ENCODE measurements around the gene GBP7.

Gene GBP7

GRCh38 chr1:89171067-89171438 is 4.8 kb downstream of the GBP7 start:
- no peak overlapping the region for H3K9ac ChIP-seq
- no peaks in the 10 kb centered on the region for H3K27me3 ChIP-seq
- H3K36me3 ChIP-seq, result no peaks in the 10 kb centered on the region
- no peaks in the 10 kb centered on the region for H4K20me1 ChIP-seq
- H3K9me3 ChIP-seq, result no peaks in the 10 kb centered on the region
- H3K4me3 ChIP-seq, result no peak overlapping the region
- H3K4me2 ChIP-seq, result no peak overlapping the region
- no peak overlapping the region for H3K27ac ChIP-seq
- TF ChIP-seq Cebpa-rat (IDR thresholded peaks at IDR 0.05), result no peak
- no peaks in the 10 kb centered on the region for H3K4me1 ChIP-seq

GRCh38 chr1:89170170-89171066 is 5.4 kb downstream of the GBP7 start:
- no peak overlapping the region for H3K4me3 ChIP-seq
- TF ChIP-seq Cebpa-rat (IDR thresholded peaks at IDR 0.05), result no peak
- H3K4me1 ChIP-seq, result no peaks in the 10 kb centered on the region
- H3K9me3 ChIP-seq, result no peaks in the 10 kb centered on the region
- H3K36me3 ChIP-seq, result no peaks in the 10 kb centered on the region
- no peak overlapping the region for H3K4me2 ChIP-seq
- no peak overlapping the region for H3K9ac ChIP-seq
- no peaks in the 10 kb centered on the region for H3K27me3 ChIP-seq
- H4K20me1 ChIP-seq, result no peaks in the 10 kb centered on the region
- no peak overlapping the region for H3K27ac ChIP-seq

GRCh38 chr1:89169166-89169565 is 6.6 kb downstream of the GBP7 start:
- H3K27me3 ChIP-seq, result no peaks in the 10 kb centered on the region
- no peak overlapping the region for H3K4me2 ChIP-seq
- H3K9me3 ChIP-seq, result no peaks in the 10 kb centered on the region
- H3K9ac ChIP-seq, result no peak overlapping the region
- no peak overlapping the region for H3K27ac ChIP-seq
- no peaks in the 10 kb centered on the region for H4K20me1 ChIP-seq
- H3K4me3 ChIP-seq, result no peak overlapping the region
- TF ChIP-seq Cebpa-rat (IDR thresholded peaks at IDR 0.05), result no peak
- H3K36me3 ChIP-seq, result no peaks in the 10 kb centered on the region
- H3K4me1 ChIP-seq, result no peaks in the 10 kb centered on the region

- no peak for TF ChIP-seq Cebpa-rat (IDR thresholded peaks at IDR 0.05)
- no peaks in the 10 kb centered on the region for H3K4me1 ChIP-seq
- H3K9me3 ChIP-seq, result no peaks in the 10 kb centered on the region
- no peaks in the 10 kb centered on the region for H3K27me3 ChIP-seq
- no peak overlapping the region for H3K9ac ChIP-seq
- H3K4me2 ChIP-seq, result no peak overlapping the region
- no peaks in the 10 kb centered on the region for H4K20me1 ChIP-seq
- H3K27ac ChIP-seq, result no peak overlapping the region
- H3K4me3 ChIP-seq, result no peak overlapping the region
- no peaks in the 10 kb centered on the region for H3K36me3 ChIP-seq
These were observed 8.1 kb downstream of the GBP7 start for GRCh38 chr1:89167590-89168230.

- Histone ChIP-seq H3K27ac (no peak overlapping the region), H3K4me2 (no peak overlapping the region), H3K4me3 (no peak overlapping the region), H3K4me1 (no peaks in the 10 kb centered on the region), H3K9ac (no peak overlapping the region), H3K27me3 (no peaks in the 10 kb centered on the region), H3K36me3 (no peaks in the 10 kb centered on the region), H3K9me3 (no peaks in the 10 kb centered on the region), H4K20me1 (no peaks in the 10 kb centered on the region)
- no peak for TF ChIP-seq Cebpa-rat (IDR thresholded peaks at IDR 0.05)
These were observed 9.1 kb downstream of the GBP7 start for GRCh38 chr1:89166705-89167104.

GRCh38 chr1:89165811-89166210 is 10.0 kb downstream of the GBP7 start:
- H3K36me3 ChIP-seq, result no peaks in the 10 kb centered on the region
- no peaks in the 10 kb centered on the region for H4K20me1 ChIP-seq
- H3K4me1 ChIP-seq, result no peaks in the 10 kb centered on the region

GRCh38 chr1:89151047-89151446 is 24.8 kb downstream of the GBP7 start:
- TF ChIP-seq Cebpa-rat (IDR thresholded peaks at IDR 0.05), result no peak
- H3K4me2 ChIP-seq, result no peak overlapping the region
- no peaks in the 10 kb centered on the region for H4K20me1 ChIP-seq
- H3K4me1 ChIP-seq, result peaks cover 6% of the 10 kb centered on the region; the same call in 1 of the 2 replicates
- H3K9ac ChIP-seq, result no peak overlapping the region
- H3K27me3 ChIP-seq, result no peaks in the 10 kb centered on the region
- no peak overlapping the region for H3K4me3 ChIP-seq
- H3K9me3 ChIP-seq, result no peaks in the 10 kb centered on the region
- no peaks in the 10 kb centered on the region for H3K36me3 ChIP-seq
- H3K27ac ChIP-seq, result no peak overlapping the region

More at GRCh38 chr1:89165811-89166210, 10.0 kb downstream of the GBP7 start:
- Histone ChIP-seq H3K27me3 (no peaks in the 10 kb centered on the region), H3K9me3 (0 out of 2 replicates have a peak, but pooled peaks cover 4% of the 10 kb centered on the region), H3K27ac (no peak overlapping the region), H3K4me2 (no peak overlapping the region), H3K4me3 (no peak overlapping the region), H3K9ac (no peak overlapping the region)
- no peak for TF ChIP-seq Cebpa-rat (IDR thresholded peaks at IDR 0.05)

GRCh38 chr1:89149976-89150375 is 25.8 kb downstream of the GBP7 start:
- no peak for TF ChIP-seq Cebpa-rat (IDR thresholded peaks at IDR 0.05)
- no peaks in the 10 kb centered on the region for H3K36me3 ChIP-seq
- H3K4me2 ChIP-seq, result no peak overlapping the region
- no peaks in the 10 kb centered on the region for H4K20me1 ChIP-seq
- no peaks in the 10 kb centered on the region for H3K9me3 ChIP-seq
- H3K27me3 ChIP-seq, result no peaks in the 10 kb centered on the region
- H3K9ac ChIP-seq, result no peak overlapping the region
- H3K4me1 ChIP-seq, result peaks cover 8% of the 10 kb centered on the region; the same call in 1 of the 2 replicates
- no peak overlapping the region for H3K27ac ChIP-seq
- H3K4me3 ChIP-seq, result no peak overlapping the region

- H4K20me1 ChIP-seq, result no peaks in the 10 kb centered on the region
- H3K9ac ChIP-seq, result no peak overlapping the region
- H3K36me3 ChIP-seq, result no peaks in the 10 kb centered on the region
- peaks cover 8% of the 10 kb centered on the region; the same call in 1 of the 2 replicates for H3K4me1 ChIP-seq
- H3K4me2 ChIP-seq, result no peak overlapping the region
- no peak for TF ChIP-seq Cebpa-rat (IDR thresholded peaks at IDR 0.05)
- H3K27ac ChIP-seq, result no peak overlapping the region
- no peaks in the 10 kb centered on the region for H3K9me3 ChIP-seq
- H3K27me3 ChIP-seq, result no peaks in the 10 kb centered on the region
- no peak overlapping the region for H3K4me3 ChIP-seq
These were observed 26.6 kb downstream of the GBP7 start for GRCh38 chr1:89149229-89149628.
